Thyroid gland (tissue), 4 donors: Measurements from ENCODE around the gene KCNB1. TPM values are rescaled to one million over a fixed set of nuclear protein-coding genes. Genes with fewer than 3 reads are reported as not detected.
A peak's percentile ranks its signal among the peaks of the same experiment; 100 is the strongest.

Experiments used
- DNase-seq, 2 donors: peaks; one replicate each; pipeline ENCODE4 v3.0.0-alpha.2; 2019
- H3K27ac ChIP-seq, 3 donors: fragments of 200-600 bp; sonication (generic); 1 replicate in 2 of 3; 2 replicates in 1 of 3; pipeline ENCODE4 v1.5.1; 2016 to 2019; ENCODE audit warnings: mild to moderate bottlenecking in 1 of 3, moderate library complexity in 1 of 3
- H3K27me3 ChIP-seq: fragments of 200-600 bp; sonication (generic); one replicate; pipeline ENCODE4 v1.5.1; 2019
- H3K36me3 ChIP-seq, 2 donors: fragments of 200-600 bp; sonication (generic); one replicate each; pipeline ENCODE4 v1.5.1; 2016 to 2019
- H3K4me1 ChIP-seq, 2 donors: fragments of 200-600 bp; sonication (generic); one replicate each; pipeline ENCODE4 v1.5.1; 2017 to 2019
- H3K4me3 ChIP-seq, 3 donors: fragments of 200-600 bp; sonication (generic); replicated peaks in 1 of 3; 1 replicate in 2 of 3; 2 replicates in 1 of 3; pipeline ENCODE4 v1.5.1; 2016; ENCODE audit warnings: mild to moderate bottlenecking in 1 of 3
- H3K9me3 ChIP-seq: fragments of 200-600 bp; sonication (generic); one replicate; pipeline ENCODE4 v1.5.1; 2017
- POLR2A ChIP-seq, 2 donors: fragments of 450-650 bp; IDR thresholded peaks; one replicate each; pipeline ENCODE4 v1.6.1; 2017; ENCODE audit warnings: antibody characterized with exemption in 2 of 2, mild to moderate bottlenecking in 2 of 2, moderate library complexity in 1 of 2
- WGBS, 2 donors: methylation state at CpG; one replicate each; pipeline ENCODE4 v1.1.5; 2017; 5-methylcytosine and 5-hydroxymethylcytosine counted together
- intact Hi-C: fragments of 100-400 bp; cut with DNase I; formaldehyde crosslinking; loops from one replicate; pipeline ENCODE4 v1.15.1; 2023
- total RNA-seq, 4 donors: library from RNA; depleted of rRNA; stranded (reverse); fragments of >200 nt; gene quantifications; one replicate each; pipeline ENCODE4 v1.2.3, GENCODE V29; 2016
- TF ChIP-seq, protein P1 (sequence below), 6 experiments: fragments of 200-600 bp in 3 of 6; fragments of 450-650 bp in 3 of 6; sonication (generic) in 3 of 6; IDR thresholded peaks; one replicate each; pipeline ENCODE4 v1.5.1; 2016 to 2019; ENCODE audit warnings: antibody characterized with exemption in 6 of 6, mild to moderate bottlenecking in 2 of 6, inconsistent platforms in 1 of 6, moderate library complexity in 1 of 6

Gene KCNB1
- total RNA-seq, 4 donors from 2014 or later: 0.34 to 0.54 (median 0.47) TPM

DNA sequence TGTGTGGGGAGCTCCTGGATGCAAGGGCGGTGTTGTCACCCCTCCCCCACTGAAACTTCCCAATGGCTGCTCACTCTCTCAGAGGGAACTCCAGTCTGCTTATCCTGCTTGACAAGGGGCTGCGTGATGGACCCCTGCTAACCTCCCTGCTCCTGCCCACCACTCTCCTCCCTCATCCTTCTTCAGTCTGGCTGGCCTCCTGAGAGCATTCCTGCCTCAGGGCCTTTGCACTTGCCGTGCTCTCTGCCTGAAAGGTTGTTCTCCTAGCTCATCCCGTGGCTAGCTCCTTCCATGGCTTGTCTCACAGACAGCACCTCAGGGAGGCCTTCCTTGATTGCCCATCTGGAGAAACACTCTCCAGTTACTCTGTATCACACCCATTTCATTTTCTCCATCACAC is 130.7 kb downstream of the KCNB1 start:
- no peaks in the 10 kb centered on the region for H3K9me3 ChIP-seq
- no peaks in the 10 kb centered on the region for H3K27me3 ChIP-seq
- 87 to 88% methylated on average over 3 to 4 of the region's 4 CpGs for WGBS, 2 donors
- H3K27ac ChIP-seq: no peak overlapping the region
- no peak for DNase-seq
- no peak overlapping the region for H3K4me3 ChIP-seq
- no peaks in the 10 kb centered on the region for H3K36me3 ChIP-seq
- H3K4me1 ChIP-seq: peaks cover 0 to 3% of the 10 kb centered on the region in 2 donors
- intact Hi-C loops: no loop called here
- TF ChIP-seq, protein P1, sequence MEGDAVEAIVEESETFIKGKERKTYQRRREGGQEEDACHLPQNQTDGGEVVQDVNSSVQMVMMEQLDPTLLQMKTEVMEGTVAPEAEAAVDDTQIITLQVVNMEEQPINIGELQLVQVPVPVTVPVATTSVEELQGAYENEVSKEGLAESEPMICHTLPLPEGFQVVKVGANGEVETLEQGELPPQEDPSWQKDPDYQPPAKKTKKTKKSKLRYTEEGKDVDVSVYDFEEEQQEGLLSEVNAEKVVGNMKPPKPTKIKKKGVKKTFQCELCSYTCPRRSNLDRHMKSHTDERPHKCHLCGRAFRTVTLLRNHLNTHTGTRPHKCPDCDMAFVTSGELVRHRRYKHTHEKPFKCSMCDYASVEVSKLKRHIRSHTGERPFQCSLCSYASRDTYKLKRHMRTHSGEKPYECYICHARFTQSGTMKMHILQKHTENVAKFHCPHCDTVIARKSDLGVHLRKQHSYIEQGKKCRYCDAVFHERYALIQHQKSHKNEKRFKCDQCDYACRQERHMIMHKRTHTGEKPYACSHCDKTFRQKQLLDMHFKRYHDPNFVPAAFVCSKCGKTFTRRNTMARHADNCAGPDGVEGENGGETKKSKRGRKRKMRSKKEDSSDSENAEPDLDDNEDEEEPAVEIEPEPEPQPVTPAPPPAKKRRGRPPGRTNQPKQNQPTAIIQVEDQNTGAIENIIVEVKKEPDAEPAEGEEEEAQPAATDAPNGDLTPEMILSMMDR (IDR thresholded peaks at IDR 0.05): no peak
- no peak for TF ChIP-seq POLR2A (IDR thresholded peaks at IDR 0.05)

DNA sequence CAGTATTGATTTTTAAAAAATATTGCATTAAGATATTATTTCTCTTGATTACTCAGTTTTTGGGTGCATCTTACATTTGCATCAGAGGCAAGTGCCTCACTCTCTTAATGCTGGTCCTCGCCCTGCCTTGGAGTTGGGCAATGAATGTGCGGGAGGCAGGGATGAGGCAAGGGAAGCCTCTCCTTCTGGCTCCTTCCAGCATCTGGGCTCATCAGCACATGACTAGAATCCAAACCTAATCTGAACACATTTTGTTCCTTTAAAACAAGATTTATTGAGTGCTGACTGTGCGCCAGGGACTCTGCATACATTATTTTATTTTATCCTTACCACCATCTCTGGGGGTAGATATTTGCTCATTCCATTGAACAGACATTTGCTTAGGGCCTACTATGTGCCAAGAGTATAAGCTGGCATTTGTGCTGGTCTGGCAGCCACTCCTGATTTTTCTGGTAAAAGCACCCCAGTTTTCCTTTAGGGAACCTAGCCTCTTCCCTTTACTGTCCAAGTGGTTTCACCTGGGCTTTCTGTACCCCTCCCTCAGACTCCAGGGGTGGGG is 132.7 kb downstream of the KCNB1 start:
- Histone ChIP-seq H3K4me3 (no peak overlapping the region), H3K27ac (no peak overlapping the region), H3K4me1 (peaks cover 0 to 9% of the 10 kb centered on the region in 2 donors), H3K9me3 (no peaks in the 10 kb centered on the region), H3K36me3 (no peaks in the 10 kb centered on the region), H3K27me3 (no peaks in the 10 kb centered on the region)
- TF ChIP-seq, protein P1 (IDR thresholded peaks at IDR 0.05): no peak
- TF ChIP-seq POLR2A (IDR thresholded peaks at IDR 0.05): no peak
- no peak for DNase-seq
- whole genome bisulfite sequencing, 2 donors: 91 to 93% methylated on average over 3 of the region's 3 CpGs
- intact Hi-C loops: no loop called here

- no peaks in the 10 kb centered on the region for H3K36me3 ChIP-seq
- no peak overlapping the region for H3K4me3 ChIP-seq
- no peak overlapping the region for H3K27ac ChIP-seq
- no peak for DNase-seq
- H3K9me3 ChIP-seq: no peaks in the 10 kb centered on the region
- peaks cover 0 to 9% of the 10 kb centered on the region in 2 donors for H3K4me1 ChIP-seq
- intact Hi-C loops: no loop called here
- WGBS, 2 donors: 89 to 97% methylated on average over 1 of the region's 1 CpG
- TF ChIP-seq, protein P1 (IDR thresholded peaks at IDR 0.05): no peak
- no peak for TF ChIP-seq POLR2A (IDR thresholded peaks at IDR 0.05)
- H3K27me3 ChIP-seq: no peaks in the 10 kb centered on the region
Observed at GRCh38 chr20:49349078-49349477, 133.4 kb downstream of the KCNB1 start.

- H3K27ac ChIP-seq: no peak overlapping the region
- no peak overlapping the region for H3K4me3 ChIP-seq
- intact Hi-C loops: no loop called here
- peaks cover 0 to 9% of the 10 kb centered on the region in 2 donors for H3K4me1 ChIP-seq
- DNase-seq: no peak
- TF ChIP-seq POLR2A (IDR thresholded peaks at IDR 0.05): no peak
- TF ChIP-seq, protein P1 (IDR thresholded peaks at IDR 0.05): no peak
- no peaks in the 10 kb centered on the region for H3K27me3 ChIP-seq
- no peaks in the 10 kb centered on the region for H3K36me3 ChIP-seq
- no peaks in the 10 kb centered on the region for H3K9me3 ChIP-seq
- WGBS, 2 donors: 90 to 91% methylated on average over 4 of the region's 4 CpGs
Observed at GRCh38 chr20:49348563-49348962, 133.9 kb downstream of the KCNB1 start.

GRCh38 chr20:49347156-49347555 is 135.3 kb downstream of the KCNB1 start:
- WGBS, 2 donors: 93 to 94% methylated on average over 9 of the region's 9 CpGs
- H3K36me3 ChIP-seq: no peaks in the 10 kb centered on the region
- peak overlapping the region in 1 of 3 donors; percentile 0 for H3K27ac ChIP-seq
- no peak for DNase-seq
- no peaks in the 10 kb centered on the region for H3K9me3 ChIP-seq
- no peak for TF ChIP-seq POLR2A (IDR thresholded peaks at IDR 0.05)
- TF ChIP-seq, protein P1 (IDR thresholded peaks at IDR 0.05): no peak
- H3K27me3 ChIP-seq: no peaks in the 10 kb centered on the region
- H3K4me3 ChIP-seq: no peak overlapping the region
- H3K4me1 ChIP-seq: peaks cover 0 to 9% of the 10 kb centered on the region in 2 donors
- intact Hi-C loops: no loop called here
